ENCODE measurements around the gene F12.

Gene F12

DNA sequence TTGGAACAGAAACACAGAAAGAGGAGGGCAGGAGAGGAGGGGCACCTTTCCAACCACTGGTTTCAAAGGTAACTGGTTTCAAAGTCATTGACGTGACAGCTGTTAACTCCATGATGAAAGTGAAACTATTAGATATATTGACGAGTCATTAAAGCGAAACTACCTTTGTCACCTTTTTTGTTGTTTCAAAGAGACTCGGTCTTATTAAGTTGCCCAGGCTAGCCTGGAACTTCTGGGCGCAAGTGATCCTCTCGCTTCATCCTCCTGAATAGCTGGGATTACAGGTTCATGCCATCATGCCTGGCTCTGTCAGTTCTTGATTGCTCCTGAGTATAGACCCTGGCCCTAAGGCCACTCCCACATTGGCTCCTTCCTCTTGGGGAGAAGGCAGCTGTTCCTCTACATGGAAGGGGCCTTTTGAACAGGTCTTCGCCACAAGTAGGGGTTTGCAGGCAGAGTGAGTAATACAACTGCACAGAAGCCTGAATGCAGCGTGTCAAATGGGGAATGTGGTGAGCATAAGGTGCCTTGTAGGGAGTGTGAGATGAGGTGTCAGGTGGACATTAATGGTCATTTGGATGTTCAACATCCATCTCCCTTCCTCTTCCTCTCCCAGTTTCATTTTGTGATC is 3.4 kb upstream of the F12 start:
- no peak for DNase-seq (ENCODE audit: low read depth)

DNA sequence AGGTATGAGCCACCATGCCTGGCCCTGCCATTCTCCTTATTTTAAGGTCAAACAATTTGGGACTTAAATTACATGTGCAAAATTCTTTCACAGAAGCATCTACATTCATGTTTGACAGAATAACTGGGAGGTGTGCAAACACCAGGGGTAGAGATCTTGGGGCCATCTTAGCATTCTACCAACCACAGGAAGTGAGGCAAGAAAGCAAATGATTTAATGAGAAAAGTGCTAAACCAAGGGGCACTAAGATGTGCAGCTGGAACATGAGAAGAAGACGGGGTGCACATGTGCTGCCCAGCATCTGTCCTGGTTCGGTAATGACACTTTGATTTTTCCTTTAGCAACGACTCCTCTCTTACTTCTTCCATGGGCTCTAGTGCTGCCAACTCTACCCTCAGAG is 1.2 kb upstream of the F12 start:
- DNase-seq (ENCODE audit: low read depth): no peak

- no peak for DNase-seq (ENCODE audit: low read depth)
Observed at GRCh38 chr5:177405805-177406204, 3.6 kb downstream of the F12 start.

GRCh38 chr5:177405312-177405711 is 4.1 kb downstream of the F12 start:
- DNase-seq (ENCODE audit: low read depth): no peak

DNA sequence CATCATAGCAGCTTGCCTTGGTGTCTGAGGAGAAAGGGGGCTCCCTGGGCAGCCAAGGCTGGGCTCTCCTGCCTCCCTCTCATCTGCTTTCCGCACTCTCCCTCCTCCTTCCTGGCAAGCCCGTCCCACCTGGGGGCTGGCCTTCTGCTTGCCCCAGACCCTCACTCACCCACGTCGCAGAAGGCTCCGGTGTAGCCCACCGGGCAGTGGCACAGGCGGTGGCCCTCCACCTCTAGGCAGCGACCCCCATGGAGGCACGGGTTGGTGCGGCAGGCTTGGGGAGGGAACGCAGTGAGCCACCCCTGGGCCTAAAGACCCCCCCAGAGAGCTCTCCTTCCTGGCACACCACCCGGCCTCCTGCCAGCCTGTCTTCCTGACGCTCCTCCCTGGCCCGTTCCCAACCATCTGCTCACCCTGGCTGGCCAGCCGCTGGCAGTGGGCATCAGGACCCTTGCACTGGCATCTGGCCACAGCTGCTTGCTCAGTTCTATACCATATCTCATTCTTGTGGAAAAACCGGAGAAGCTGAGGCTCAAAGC is 4.7 kb downstream of the F12 start:
- no peak for DNase-seq (ENCODE audit: low read depth)

- DNase-seq (ENCODE audit: low read depth): peak; percentile 80
Observed at GRCh38 chr5:177403792-177404640, 5.3 kb downstream of the F12 start.

DNA sequence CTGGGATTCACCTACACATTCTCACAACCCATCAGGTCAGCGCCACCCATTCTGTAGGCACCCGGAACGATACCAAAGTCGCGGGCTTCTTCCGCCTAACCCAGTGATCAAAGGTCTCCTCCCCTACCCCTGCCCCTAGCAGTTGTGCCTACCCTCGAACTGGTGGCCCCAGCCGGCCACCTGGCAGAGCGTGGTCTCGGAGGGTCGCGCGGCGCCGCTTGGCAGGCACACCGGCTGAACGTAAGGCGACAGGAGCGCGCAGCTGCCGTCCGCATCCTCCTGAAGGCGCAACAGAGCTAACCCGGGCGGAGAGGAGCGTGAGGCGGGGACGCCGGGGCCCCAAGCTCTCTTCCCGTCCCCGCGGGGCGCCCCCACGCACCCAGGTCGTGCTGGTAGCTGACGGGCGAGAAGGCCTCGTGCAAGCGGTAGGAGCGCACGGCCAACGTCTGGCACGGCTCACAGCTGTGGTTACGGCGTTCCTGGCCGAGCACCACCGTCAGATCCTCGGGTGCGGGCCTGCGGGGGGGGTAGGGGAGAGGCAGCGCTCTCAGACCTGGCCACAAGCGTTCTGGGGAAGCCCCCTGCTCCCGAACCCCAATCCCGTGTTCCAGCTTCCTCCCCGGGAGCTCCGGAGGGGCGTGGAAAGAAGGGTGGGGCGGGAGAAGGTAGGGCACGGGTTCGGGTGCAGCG is 6.1 kb downstream of the F12 start:
- no peak for DNase-seq (ENCODE audit: low read depth)

DNA sequence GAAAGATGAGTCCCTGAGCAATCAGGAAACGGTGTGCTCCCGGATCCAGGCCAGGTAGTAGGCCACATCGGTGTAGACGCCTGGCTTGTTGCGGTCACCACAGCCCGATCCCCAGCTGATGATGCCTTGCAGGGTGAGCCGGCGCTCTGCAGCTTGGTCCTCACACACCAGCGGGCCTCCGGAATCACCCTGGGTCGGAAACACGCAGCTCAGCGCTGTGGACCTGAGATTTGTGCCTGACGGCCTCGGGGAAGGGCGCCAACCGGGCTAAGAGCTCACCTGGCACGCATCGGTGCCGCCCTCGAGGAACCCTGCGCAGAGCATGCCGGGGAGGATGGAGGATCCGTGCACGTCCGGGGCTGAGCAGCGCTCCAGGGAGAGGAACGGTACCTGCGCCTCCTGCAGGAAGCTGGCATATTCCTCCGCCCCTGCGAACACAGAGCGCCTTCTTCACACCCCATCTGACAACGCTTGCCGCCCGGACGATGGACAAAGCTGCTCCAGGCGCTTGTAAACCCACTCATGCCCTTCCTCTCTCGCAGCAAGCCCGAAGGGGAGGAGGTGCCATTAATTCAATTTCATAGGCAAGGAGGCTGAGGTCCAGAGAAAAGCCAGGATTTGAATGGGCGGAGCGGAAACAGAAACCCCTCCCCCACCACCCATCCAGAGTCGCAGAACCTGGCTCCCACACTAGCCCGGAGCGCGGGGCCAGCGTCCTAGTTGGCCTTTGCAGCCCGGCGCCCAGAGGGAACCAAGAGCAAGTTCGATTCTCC is 6.9 kb downstream of the F12 start:
- peak; percentile 62 for DNase-seq (ENCODE audit: low read depth)

DNA sequence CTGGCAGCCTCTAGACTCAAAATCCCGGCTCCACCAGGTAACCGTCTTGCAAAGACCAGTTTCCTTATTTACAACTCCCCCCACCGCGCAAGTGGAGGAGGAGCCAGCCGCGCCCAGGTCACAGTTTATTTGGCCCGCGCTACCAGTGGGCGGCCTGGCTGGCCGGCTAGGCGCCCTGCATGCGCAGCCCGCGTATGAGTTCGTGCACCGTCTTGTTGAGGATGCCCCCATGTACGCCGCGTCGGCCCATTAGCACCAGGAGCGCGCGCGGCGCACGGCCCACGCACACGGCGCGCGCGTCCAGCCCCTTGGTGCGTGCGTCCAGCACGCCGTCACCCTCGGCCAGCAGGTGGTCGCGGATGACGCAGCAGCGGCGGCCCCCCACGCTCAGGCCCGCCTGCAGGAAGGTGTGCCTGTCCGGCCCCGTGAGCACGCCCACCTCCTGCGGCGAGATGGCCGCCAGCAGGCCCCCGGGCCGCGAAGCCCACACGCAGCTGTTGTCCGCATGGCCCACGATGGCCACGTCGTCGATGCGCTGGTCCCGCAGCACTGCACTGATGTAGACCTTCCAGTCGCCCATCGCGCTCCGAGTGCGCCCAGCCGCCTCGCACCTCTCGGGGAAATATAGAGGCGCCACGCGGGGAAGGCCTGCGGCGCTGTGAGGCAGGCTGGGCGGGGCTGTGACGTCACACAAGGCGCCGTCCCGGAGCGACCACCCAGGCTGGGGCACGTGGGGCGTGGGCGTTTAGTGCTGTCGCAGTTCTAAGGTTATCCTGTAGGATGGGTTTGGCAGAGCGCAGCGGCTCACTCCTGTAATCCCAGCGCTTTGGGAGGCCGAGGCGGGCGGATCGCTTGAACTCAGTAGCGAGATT is 9.1 kb downstream of the F12 start, which contains the start of gene PFN3:
Gene PFN3 (minus strand): TSS at position 665 of the 872 bp plus-strand sequence. CDS start 85 bp downstream, at position 580.
- DNase-seq (ENCODE audit: low read depth): no peak

DNA sequence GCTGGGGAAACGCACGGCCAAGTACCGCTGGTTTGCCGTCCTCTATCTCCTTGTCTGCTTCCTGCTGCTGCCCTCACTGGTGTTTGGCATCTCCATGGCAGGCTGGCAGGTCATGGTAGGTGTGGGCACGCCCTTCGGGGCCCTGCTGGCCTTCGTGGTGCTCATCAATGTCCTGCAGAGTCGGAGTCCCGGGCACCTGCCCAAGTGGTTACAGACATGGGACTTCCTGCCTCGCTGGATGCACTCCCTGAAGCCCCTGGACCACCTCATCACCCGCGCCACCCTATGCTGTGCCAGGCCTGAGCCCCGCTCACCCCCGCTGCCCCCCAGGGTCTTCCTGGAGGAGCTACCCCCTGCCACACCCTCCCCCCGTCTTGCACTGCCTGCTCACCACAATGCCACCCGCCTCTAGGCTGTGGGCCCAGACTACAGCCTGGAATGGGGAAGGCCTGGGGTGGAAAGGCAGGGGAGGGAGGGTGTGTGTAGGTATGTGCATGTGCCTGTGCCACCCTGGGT is 11.4 kb downstream of the F12 start:
- DNase-seq (ENCODE audit: low read depth): no peak

GRCh38 chr5:177396807-177397206 is 12.6 kb downstream of the F12 start:
- DNase-seq (ENCODE audit: low read depth): no peak

- DNase-seq (ENCODE audit: low read depth): no peak
Observed at GRCh38 chr5:177396078-177396477, 13.3 kb downstream of the F12 start.

GRCh38 chr5:177393990-177394389 is 15.4 kb downstream of the F12 start:
- DNase-seq (ENCODE audit: low read depth): no peak

DNA sequence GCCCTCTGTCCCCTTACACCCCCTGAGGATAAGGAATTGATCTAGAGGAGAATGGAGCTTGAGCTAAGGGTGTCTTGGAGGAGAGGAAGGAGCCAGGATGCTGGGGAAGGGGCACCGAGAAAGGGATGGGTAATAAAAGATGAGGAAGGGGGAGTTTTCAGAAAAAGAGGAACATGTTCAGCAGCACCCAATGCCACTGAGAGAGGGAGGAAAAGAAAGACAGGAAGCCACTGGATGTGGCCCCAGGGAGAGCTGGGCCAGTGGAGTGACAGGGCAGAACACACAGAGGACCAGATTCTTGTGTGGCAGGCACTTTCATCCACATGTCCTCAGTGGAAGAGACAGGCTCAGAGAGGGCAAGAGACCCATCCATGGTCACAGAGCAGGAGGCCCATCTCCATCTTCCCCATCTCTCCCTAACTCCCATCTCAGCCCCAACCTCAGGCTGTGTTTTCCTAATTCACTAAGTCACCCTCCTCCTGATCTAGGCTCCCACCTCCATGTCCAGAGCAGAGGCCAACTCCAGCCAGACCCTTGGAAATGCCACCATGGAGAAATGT is 16.1 kb downstream of the F12 start:
- DNase-seq (ENCODE audit: low read depth): no peak

DNA sequence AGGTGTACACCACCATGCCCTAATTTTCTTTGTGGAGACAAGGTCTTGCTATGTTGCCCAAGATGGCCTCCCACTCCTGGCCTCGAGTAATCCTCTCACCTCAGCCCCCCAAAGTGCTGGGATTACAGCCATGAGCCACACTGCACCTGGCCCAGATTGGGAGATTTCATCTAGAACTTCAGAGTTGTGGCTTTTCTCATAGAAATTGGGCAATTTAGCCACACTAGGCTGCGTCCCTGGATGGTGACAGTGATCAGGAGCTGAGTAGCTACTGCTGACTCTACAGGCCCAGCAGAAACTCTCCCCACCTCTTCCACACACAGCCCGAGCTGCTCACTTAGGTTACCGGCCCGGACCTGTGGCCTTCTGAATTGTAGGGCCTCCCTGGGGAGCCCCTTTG is 16.6 kb downstream of the F12 start:
- DNase-seq (ENCODE audit: low read depth): no peak

GRCh38 chr5:177390363-177391300 is 18.7 kb downstream of the F12 start:
- peak; percentile 82 for DNase-seq (ENCODE audit: low read depth)

GRCh38 chr5:177389241-177390169 is 19.9 kb downstream of the F12 start:
- DNase-seq (ENCODE audit: low read depth): no peak

GRCh38 chr5:177388521-177389052 is 20.8 kb downstream of the F12 start:
- no peak for DNase-seq (ENCODE audit: low read depth)

Measured in stimulated activated CD4-positive, alpha-beta T cell treated with anti-CD3 and anti-CD28 coated beads, Interleukin-2, amount 100 ng/mL, for 4 hours (primary cell).